ENCODE measurements around the gene SP4. TPM values are rescaled to one million over a fixed set of nuclear protein-coding genes. Genes with fewer than 3 reads are reported as not detected.

SP4 gene
- total and polyA plus RNA-seq, 9 donors = 4.2 to 8.3 (median 6.3) TPM

- Histone ChIP-seq H3K36me3 (ENCODE audit: control insufficient read depth, insufficient read depth, low read length) (no peaks in the 10 kb centered on the region), H3K9me3 (replicated peaks; ENCODE audit: control insufficient read depth, low read depth, low read length) (no peaks in the 10 kb centered on the region), H3K27ac (ENCODE audit: low read length) (no peak overlapping the region), H3K4me3 (ENCODE audit: low read length) (no peak overlapping the region), H3K27me3 (ENCODE audit: control insufficient read depth, insufficient read depth, low read length) (peaks cover 20% of the 10 kb centered on the region), H3K4me1 (ENCODE audit: control insufficient read depth, insufficient read depth, low read length) (peaks cover 13% of the 10 kb centered on the region)
- DNase-seq = no peak
- 20% methylated on average over 1 of the region's 3 CpGs for WGBS (ENCODE audit: insufficient coverage)
Observed at GRCh38 chr7:21544303-21544656, 116.4 kb downstream of the SP4 start.

DNA sequence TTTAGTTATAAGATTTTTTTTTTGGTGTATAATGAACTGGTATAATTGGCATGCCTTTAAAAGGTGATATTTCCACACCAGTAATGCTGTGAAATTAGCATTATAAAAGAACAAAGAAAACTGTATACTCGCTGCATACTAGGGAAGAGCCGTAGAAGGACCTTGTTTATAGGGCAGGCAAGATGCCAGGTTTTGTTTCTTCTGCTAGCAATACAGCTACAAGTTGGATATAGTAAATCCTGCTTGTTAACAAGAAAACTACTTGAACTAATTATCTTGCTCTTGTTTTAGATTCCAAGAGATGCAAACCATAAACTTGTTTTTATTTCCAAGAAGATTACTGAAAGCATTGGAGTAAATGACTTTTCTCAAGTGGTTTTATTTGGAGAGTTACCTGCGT is 116.8 kb downstream of the SP4 start:
- Histone ChIP-seq H3K36me3 (ENCODE audit: control insufficient read depth, insufficient read depth, low read length) (no peaks in the 10 kb centered on the region), H3K27ac (ENCODE audit: low read length) (no peak overlapping the region), H3K27me3 (ENCODE audit: control insufficient read depth, insufficient read depth, low read length) (peaks cover 20% of the 10 kb centered on the region), H3K4me3 (ENCODE audit: low read length) (no peak overlapping the region), H3K9me3 (replicated peaks; ENCODE audit: control insufficient read depth, low read depth, low read length) (no peaks in the 10 kb centered on the region), H3K4me1 (ENCODE audit: control insufficient read depth, insufficient read depth, low read length) (peaks cover 13% of the 10 kb centered on the region)
- no CpG with 5 or more reads among the region's 3 CpGs for WGBS (ENCODE audit: insufficient coverage)
- DNase-seq = peak; percentile 14

DNA sequence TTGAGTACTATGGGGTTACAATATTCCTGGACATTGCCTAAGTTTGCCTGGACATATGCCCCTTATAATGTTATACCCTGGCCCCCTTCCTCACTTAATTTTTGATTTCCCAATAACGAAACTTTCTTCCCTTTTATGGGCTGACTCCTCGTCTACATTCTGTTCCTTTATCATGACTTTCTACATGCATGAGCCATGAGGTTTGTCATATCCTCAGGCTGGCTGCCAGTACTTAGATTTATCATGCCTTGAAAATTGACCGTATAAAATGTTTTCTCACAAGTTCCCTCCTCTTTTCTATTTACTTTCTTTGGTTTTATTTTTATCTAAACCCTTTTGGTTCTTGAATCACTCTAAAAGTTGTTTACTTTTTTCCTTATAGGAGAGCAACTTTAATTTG is 119.6 kb downstream of the SP4 start:
- no peak for DNase-seq
- H3K4me1 ChIP-seq (ENCODE audit: control insufficient read depth, insufficient read depth, low read length) = peaks cover 13% of the 10 kb centered on the region
- peaks cover 14% of the 10 kb centered on the region for H3K27me3 ChIP-seq (ENCODE audit: control insufficient read depth, insufficient read depth, low read length)
- 52% methylated on average over 2 of the region's 3 CpGs for WGBS (ENCODE audit: insufficient coverage)
- no peaks in the 10 kb centered on the region for H3K36me3 ChIP-seq (ENCODE audit: control insufficient read depth, insufficient read depth, low read length)
- H3K4me3 ChIP-seq (ENCODE audit: low read length) = no peak overlapping the region
- H3K27ac ChIP-seq (ENCODE audit: low read length) = no peak overlapping the region
- H3K9me3 ChIP-seq (replicated peaks; ENCODE audit: control insufficient read depth, low read depth, low read length) = no peaks in the 10 kb centered on the region

GRCh38 chr7:21548491-21548890 is 120.6 kb downstream of the SP4 start:
- WGBS (ENCODE audit: insufficient coverage) = 79% methylated on average over 2 of the region's 3 CpGs
- DNase-seq = no peak
- no peaks in the 10 kb centered on the region for H3K36me3 ChIP-seq (ENCODE audit: control insufficient read depth, insufficient read depth, low read length)
- H3K4me3 ChIP-seq (ENCODE audit: low read length) = no peak overlapping the region
- H3K27me3 ChIP-seq (ENCODE audit: control insufficient read depth, insufficient read depth, low read length) = peaks cover 4% of the 10 kb centered on the region
- no peak overlapping the region for H3K27ac ChIP-seq (ENCODE audit: low read length)
- H3K9me3 ChIP-seq (replicated peaks; ENCODE audit: control insufficient read depth, low read depth, low read length) = no peaks in the 10 kb centered on the region
- peaks cover 3% of the 10 kb centered on the region for H3K4me1 ChIP-seq (ENCODE audit: control insufficient read depth, insufficient read depth, low read length)

GRCh38 chr7:21550076-21550475 is 122.2 kb downstream of the SP4 start:
- Histone ChIP-seq H3K9me3 (replicated peaks; ENCODE audit: control insufficient read depth, low read depth, low read length) (no peaks in the 10 kb centered on the region), H3K27ac (ENCODE audit: low read length) (no peak overlapping the region), H3K36me3 (ENCODE audit: control insufficient read depth, insufficient read depth, low read length) (no peaks in the 10 kb centered on the region), H3K4me3 (ENCODE audit: low read length) (no peak overlapping the region), H3K27me3 (ENCODE audit: control insufficient read depth, insufficient read depth, low read length) (no peaks in the 10 kb centered on the region), H3K4me1 (ENCODE audit: control insufficient read depth, insufficient read depth, low read length) (no peaks in the 10 kb centered on the region)
- WGBS (ENCODE audit: insufficient coverage) = 60% methylated on average over 1 of the region's 3 CpGs
- DNase-seq = no peak

DNA sequence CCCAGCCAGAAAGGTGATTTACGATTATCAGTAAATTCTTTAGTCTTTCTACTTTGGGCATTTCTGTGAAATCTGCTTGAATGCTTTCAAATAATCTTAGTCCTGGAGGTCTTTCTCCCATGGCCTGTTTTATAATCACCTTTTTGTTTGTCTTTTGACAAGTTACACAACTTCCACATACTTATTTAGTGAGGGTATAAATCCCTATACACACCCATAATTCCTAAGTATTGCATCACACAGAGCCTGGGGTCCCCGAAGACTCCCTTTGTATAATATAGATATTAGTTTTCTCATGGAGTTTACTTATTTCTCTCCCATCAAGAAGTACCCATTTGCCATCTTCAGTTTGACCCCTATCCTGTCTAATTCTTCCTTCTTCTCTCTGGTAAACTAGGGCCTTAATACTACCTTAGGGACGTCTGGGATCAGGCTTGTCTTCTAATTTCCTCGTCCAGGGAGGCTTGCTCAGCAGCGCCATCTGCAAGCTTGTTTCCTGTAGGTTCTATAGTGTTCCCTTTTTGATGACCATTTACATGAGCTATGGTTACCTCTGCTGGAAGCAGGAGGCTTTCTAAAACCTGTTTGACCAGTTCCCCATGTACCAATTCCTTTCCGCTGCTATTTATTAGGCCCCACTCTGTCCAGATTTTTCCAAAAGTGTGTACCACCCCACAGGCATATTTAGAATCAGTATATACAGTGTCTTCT is 123.1 kb downstream of the SP4 start:
- Histone ChIP-seq H3K4me3 (ENCODE audit: low read length) (no peak overlapping the region), H3K27me3 (ENCODE audit: control insufficient read depth, insufficient read depth, low read length) (no peaks in the 10 kb centered on the region), H3K27ac (ENCODE audit: low read length) (no peak overlapping the region), H3K36me3 (ENCODE audit: control insufficient read depth, insufficient read depth, low read length) (no peaks in the 10 kb centered on the region), H3K4me1 (ENCODE audit: control insufficient read depth, insufficient read depth, low read length) (no peaks in the 10 kb centered on the region), H3K9me3 (replicated peaks; ENCODE audit: control insufficient read depth, low read depth, low read length) (no peaks in the 10 kb centered on the region)
- DNase-seq = no peak
- 51% methylated on average over 2 of the region's 6 CpGs for WGBS (ENCODE audit: insufficient coverage)

DNA sequence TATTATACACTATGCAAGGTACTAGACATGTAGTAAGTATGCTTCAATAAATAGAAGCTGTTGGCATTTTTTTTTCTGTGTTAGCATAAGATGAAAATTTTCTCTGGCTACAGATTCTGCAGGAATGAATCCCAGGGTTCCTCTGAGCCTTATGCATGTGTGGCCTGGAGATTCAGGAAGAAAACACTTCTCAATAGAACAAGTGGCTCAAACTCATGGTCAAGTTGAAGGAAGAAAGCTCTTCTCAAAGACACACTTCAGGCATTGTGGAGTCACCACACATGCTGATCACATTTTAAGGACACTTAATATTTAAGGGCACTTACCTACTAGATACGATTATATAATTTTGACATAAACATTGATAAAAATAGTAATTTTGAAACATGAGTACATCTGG is 134.5 kb downstream of the SP4 start:
- H3K36me3 ChIP-seq (ENCODE audit: control insufficient read depth, insufficient read depth, low read length) = no peaks in the 10 kb centered on the region
- no peaks in the 10 kb centered on the region for H3K4me1 ChIP-seq (ENCODE audit: control insufficient read depth, insufficient read depth, low read length)
- no peaks in the 10 kb centered on the region for H3K9me3 ChIP-seq (replicated peaks; ENCODE audit: control insufficient read depth, low read depth, low read length)
- H3K27me3 ChIP-seq (ENCODE audit: control insufficient read depth, insufficient read depth, low read length) = no peaks in the 10 kb centered on the region
- DNase-seq = no peak
- H3K27ac ChIP-seq (ENCODE audit: low read length) = no peak overlapping the region
- H3K4me3 ChIP-seq (ENCODE audit: low read length) = no peak overlapping the region
- WGBS (ENCODE audit: insufficient coverage) = no CpG with 5 or more reads among the region's 1 CpG

Other genes with a start within 250 kb of the SP4 start
- 0.13 TPM for gene DNAH11, start 115.0 kb downstream of the SP4 start, total RNA-seq
- gene DNAH11, start 115.0 kb downstream of the SP4 start, polyA plus RNA-seq (ENCODE audit: insufficient read depth in 1 of 8, insufficient read length in 8 of 8, low replicate concordance in 1 of 8) = under 1 TPM; 0.23 to 0.83 (median 0.57) TPM